ENCODE measurements around the gene COMMD3.

GRCh38 chr10:22303461-22303860 lies 12.7 kb upstream of the COMMD3 start:
- TF ChIP-seq POLR2AphosphoS5 (IDR thresholded peaks at IDR 0.05) (no peak), CTCF (IDR thresholded peaks at IDR 0.05) (no peak)
